ENCODE data around the gene NELFA. TPM values are rescaled to one million over a fixed set of nuclear protein-coding genes. Genes with fewer than 3 reads are reported as not detected.

Gene NELFA
- total and polyA plus RNA-seq, 11 donors: 8.1 to 14.9 (median 10.4) TPM

- no peak for ATAC-seq
- intact Hi-C loops (cut with DNase I): no loop called here
- Histone ChIP-seq H3K27ac (no peak overlapping the region), H3K4me3 (no peak overlapping the region), H3K4me1 (peaks cover 0 to 14% (median 7%) of the 10 kb centered on the region in 12 donors), H3K36me3 (peaks cover 3 to 89% (median 86%) of the 10 kb centered on the region in 9 donors), H3K9me3 (no peaks in the 10 kb centered on the region), H3K27me3 (no peaks in the 10 kb centered on the region)
- no peak for DNase-seq
- TF ChIP-seq POLR2A (IDR thresholded peaks at IDR 0.05): no peak
- TF ChIP-seq, protein P1, sequence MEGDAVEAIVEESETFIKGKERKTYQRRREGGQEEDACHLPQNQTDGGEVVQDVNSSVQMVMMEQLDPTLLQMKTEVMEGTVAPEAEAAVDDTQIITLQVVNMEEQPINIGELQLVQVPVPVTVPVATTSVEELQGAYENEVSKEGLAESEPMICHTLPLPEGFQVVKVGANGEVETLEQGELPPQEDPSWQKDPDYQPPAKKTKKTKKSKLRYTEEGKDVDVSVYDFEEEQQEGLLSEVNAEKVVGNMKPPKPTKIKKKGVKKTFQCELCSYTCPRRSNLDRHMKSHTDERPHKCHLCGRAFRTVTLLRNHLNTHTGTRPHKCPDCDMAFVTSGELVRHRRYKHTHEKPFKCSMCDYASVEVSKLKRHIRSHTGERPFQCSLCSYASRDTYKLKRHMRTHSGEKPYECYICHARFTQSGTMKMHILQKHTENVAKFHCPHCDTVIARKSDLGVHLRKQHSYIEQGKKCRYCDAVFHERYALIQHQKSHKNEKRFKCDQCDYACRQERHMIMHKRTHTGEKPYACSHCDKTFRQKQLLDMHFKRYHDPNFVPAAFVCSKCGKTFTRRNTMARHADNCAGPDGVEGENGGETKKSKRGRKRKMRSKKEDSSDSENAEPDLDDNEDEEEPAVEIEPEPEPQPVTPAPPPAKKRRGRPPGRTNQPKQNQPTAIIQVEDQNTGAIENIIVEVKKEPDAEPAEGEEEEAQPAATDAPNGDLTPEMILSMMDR (IDR thresholded peaks at IDR 0.05): no peak
- WGBS, 4 donors: 92 to 94% (median 93%) methylated on average over 9 to 26 of the region's 26 CpGs
Observed at GRCh38 chr4:1987721-1988326, 20.9 kb downstream of the NELFA start.

GRCh38 chr4:1987296-1987695, 21.5 kb downstream of the NELFA start:
- H3K4me1 ChIP-seq: peaks cover 0 to 14% (median 7%) of the 10 kb centered on the region in 12 donors
- TF ChIP-seq, protein P1 (IDR thresholded peaks at IDR 0.05): no peak
- TF ChIP-seq POLR2A (IDR thresholded peaks at IDR 0.05): no peak
- no peak overlapping the region for H3K27ac ChIP-seq
- 88 to 96% (median 93%) methylated on average over 5 to 19 of the region's 19 CpGs for WGBS, 4 donors
- H3K36me3 ChIP-seq: peaks cover 3 to 95% (median 91%) of the 10 kb centered on the region in 9 donors
- intact Hi-C loops (cut with DNase I): no loop called here
- no peak overlapping the region for H3K4me3 ChIP-seq
- no peaks in the 10 kb centered on the region for H3K27me3 ChIP-seq
- ATAC-seq (no peak), DNase-seq (no peak)
- H3K9me3 ChIP-seq: no peaks in the 10 kb centered on the region

DNA sequence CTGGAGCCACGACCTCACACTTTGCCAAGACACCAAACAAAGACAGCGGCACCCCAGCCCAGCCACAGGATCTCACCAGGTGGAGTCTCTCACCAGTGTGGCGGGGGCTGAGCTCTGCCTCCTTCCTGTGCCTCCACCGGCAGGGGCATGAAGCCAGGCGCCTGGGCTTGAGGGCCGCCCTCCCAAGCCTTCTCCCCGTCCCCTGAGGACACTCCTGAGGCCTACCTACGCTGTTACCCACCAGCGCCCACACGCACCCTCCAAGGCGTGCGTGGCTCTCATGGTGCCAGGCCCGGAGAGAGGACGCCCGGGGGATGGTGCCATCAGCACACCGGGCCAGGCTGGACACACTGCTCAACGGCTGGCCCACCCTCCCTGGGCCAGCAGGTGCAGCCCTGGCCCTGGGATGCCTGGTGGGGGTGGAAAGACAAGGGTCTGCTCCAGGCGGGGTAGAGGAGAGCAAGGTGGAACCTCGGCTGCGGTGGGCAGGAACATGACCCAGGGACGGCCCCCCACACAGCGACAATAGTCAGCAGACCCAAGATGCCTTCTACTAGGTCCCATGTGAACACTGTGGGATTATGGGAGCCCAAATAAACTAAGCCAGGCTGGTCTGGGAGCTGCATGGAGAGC, 22.1 kb downstream of the NELFA start:
- TF ChIP-seq, protein P1 (IDR thresholded peaks at IDR 0.05): no peak
- no peak for TF ChIP-seq POLR2A (IDR thresholded peaks at IDR 0.05)
- Histone ChIP-seq H3K36me3 (peaks cover 3 to 99% (median 96%) of the 10 kb centered on the region in 9 donors), H3K4me1 (peaks cover 0 to 14% (median 7%) of the 10 kb centered on the region in 12 donors), H3K4me3 (no peak overlapping the region), H3K27ac (no peak overlapping the region), H3K27me3 (no peaks in the 10 kb centered on the region), H3K9me3 (no peaks in the 10 kb centered on the region)
- ATAC-seq (no peak), DNase-seq (no peak)
- 90 to 95% (median 91%) methylated on average over 6 to 22 of the region's 22 CpGs for WGBS, 4 donors
- intact Hi-C loops (cut with DNase I): no loop called here

- H3K4me1 ChIP-seq: peaks cover 0 to 14% (median 7%) of the 10 kb centered on the region in 12 donors
- intact Hi-C loops (cut with DNase I): no loop called here
- TF ChIP-seq POLR2A (IDR thresholded peaks at IDR 0.05): no peak
- no peaks in the 10 kb centered on the region for H3K9me3 ChIP-seq
- no peaks in the 10 kb centered on the region for H3K27me3 ChIP-seq
- H3K4me3 ChIP-seq: no peak overlapping the region
- H3K27ac ChIP-seq: no peak overlapping the region
- peaks cover 3 to 100% (median 98%) of the 10 kb centered on the region in 9 donors for H3K36me3 ChIP-seq
- DNase-seq: no peak
- ATAC-seq: no peak
- WGBS, 4 donors: 91 to 93% (median 93%) methylated on average over 33 to 54 of the region's 54 CpGs
Observed at GRCh38 chr4:1985780-1986577, 22.8 kb downstream of the NELFA start.

Measured in heart left ventricle (tissue), 16 donors.